ENCODE data around the gene TH.

Gene TH

DNA sequence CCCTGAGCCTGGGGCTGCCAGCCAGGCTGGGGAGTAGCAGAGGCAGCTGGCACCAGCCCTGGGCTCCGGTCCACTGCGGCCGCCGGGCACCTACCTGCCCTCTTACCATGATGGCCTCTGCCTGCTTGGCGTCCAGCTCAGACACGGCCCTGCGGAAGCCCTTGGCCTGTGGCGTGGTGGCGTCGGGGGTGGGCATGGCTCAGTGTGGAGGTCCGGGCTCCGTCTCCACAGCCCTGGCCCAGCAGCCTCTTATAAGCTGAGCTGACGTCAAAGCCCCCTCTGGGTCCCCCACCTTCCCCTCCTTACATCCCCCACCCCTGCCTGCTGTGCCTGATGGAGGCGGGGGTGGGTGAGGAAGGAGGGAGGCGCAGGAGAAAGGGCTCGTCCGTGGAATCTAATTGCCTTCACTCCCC lies at the start of gene TH:
Gene TH, minus strand, starts transcription at position 225 of the 413 bp plus-strand sequence. Its CDS starts 29 bp downstream, at position 196.
- no peak within 1 kb of the TSS for H3K4me3 ChIP-seq (ENCODE audit: low read depth, low read length)
- DNase-seq (ENCODE audit: low read depth), result no peak
- TF ChIP-seq, protein P1, sequence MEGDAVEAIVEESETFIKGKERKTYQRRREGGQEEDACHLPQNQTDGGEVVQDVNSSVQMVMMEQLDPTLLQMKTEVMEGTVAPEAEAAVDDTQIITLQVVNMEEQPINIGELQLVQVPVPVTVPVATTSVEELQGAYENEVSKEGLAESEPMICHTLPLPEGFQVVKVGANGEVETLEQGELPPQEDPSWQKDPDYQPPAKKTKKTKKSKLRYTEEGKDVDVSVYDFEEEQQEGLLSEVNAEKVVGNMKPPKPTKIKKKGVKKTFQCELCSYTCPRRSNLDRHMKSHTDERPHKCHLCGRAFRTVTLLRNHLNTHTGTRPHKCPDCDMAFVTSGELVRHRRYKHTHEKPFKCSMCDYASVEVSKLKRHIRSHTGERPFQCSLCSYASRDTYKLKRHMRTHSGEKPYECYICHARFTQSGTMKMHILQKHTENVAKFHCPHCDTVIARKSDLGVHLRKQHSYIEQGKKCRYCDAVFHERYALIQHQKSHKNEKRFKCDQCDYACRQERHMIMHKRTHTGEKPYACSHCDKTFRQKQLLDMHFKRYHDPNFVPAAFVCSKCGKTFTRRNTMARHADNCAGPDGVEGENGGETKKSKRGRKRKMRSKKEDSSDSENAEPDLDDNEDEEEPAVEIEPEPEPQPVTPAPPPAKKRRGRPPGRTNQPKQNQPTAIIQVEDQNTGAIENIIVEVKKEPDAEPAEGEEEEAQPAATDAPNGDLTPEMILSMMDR (IDR thresholded peaks at IDR 0.05; ENCODE audit: low read depth, low read length, missing control alignments), result no peak
- in situ Hi-C loops (cut with HindIII; ENCODE audit: low sequenced_read_pairs), result no loop called here

DNA sequence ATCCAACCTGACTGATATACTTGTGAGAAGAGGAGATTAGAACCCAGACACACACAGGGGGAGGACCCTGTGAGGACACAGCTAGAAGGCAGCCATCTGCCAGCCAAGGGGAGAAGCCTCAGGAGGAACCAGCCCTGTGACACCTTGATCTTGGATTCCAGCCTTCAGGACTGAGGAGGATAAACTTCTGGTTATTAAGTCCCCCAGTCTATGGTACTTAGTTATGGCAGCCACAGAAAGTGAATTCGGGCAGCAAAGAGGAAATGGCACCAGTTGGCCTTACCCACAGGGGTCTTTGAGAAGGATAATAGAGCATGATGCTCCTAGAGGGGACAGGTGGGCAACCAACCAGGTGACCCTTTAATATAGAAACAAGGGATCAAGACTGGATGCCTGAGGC lies 49.4 kb upstream of the TH start:
- TF ChIP-seq, protein P1 (IDR thresholded peaks at IDR 0.05; ENCODE audit: low read depth, low read length, missing control alignments), result no peak
- no peak for DNase-seq (ENCODE audit: low read depth)
- H3K4me3 ChIP-seq (ENCODE audit: low read depth, low read length), result no peak overlapping the region
- in situ Hi-C loops (cut with HindIII; ENCODE audit: low sequenced_read_pairs), result no loop called here

DNA sequence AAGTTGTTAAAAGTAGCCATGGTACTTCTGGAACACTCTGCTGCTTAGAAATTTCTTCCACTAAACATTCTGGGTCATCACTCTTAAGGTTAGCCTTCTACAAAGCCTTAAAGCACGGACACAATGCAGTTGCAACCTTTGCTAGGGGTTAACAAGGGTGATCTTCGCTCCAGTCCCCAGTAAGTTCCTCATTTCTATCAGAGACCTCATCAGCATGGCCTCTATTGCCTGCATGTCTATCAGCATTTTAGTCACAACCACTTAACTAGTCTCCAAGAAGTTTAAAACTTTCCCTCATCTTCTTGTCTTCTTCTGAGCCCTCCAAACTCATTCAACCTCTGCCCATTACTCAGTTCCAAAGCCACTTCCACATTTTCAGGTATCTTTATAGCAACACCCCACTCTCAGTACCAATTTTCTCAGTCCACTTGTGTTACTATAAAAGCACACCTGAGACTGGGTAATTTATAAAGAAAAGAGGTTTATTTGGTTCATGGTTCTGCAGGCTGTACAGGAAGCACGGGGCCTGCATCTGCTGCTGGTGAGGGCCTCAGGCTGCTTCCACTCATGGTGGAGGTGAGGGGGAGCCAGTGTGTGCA lies 48.7 kb upstream of the TH start:
- DNase-seq (ENCODE audit: low read depth), result no peak
- in situ Hi-C loops (cut with HindIII; ENCODE audit: low sequenced_read_pairs), result no loop called here
- TF ChIP-seq, protein P1 (IDR thresholded peaks at IDR 0.05; ENCODE audit: low read depth, low read length, missing control alignments), result no peak

DNA sequence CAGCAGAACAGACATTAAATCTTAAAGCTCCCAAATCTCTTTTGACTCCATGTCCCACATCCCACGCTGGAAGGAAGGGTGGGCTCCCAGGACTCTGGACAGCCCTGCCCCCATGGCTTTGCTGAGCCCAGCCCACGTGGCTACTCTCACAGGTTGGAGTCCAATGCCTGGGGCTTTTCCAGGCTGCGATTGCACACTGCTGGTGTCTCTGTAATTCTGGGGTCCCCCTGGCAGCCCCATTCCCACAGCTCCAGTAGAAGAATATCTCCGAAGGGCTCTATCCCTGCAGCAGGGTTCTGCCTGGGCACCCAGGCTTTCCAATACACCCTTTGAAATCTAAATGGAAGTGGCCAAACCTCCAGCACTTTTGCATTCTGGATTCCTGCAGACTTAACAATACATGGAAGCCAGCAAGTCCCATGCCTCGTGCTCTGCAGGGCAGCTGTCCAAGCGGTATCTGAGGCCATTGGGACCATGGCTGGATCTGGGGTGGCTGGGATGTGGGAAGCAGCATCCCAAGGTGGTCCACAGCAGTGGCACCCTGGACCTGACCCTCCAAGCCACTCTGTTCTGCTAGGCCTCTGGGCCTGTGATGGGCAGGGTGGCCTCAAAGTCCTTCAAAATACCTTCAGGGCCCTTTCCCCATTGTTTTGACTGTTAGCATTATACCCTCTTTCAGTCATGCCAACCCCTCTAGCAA lies 47.9 kb upstream of the TH start:
- in situ Hi-C loops (cut with HindIII; ENCODE audit: low sequenced_read_pairs), result loop anchor here (5.0 kb wide), 1 partner anchor 37 kb away; no protein-coding TSS in a partner anchor
- H3K4me3 ChIP-seq (ENCODE audit: low read depth, low read length), result no peak overlapping the region
- no peak for DNase-seq (ENCODE audit: low read depth)
- TF ChIP-seq, protein P1 (IDR thresholded peaks at IDR 0.05; ENCODE audit: low read depth, low read length, missing control alignments), result no peak

More for the DNA sequence above, 48.7 kb upstream of the TH start:
- H3K4me3 ChIP-seq (ENCODE audit: low read depth, low read length), result no peak overlapping the region

DNA sequence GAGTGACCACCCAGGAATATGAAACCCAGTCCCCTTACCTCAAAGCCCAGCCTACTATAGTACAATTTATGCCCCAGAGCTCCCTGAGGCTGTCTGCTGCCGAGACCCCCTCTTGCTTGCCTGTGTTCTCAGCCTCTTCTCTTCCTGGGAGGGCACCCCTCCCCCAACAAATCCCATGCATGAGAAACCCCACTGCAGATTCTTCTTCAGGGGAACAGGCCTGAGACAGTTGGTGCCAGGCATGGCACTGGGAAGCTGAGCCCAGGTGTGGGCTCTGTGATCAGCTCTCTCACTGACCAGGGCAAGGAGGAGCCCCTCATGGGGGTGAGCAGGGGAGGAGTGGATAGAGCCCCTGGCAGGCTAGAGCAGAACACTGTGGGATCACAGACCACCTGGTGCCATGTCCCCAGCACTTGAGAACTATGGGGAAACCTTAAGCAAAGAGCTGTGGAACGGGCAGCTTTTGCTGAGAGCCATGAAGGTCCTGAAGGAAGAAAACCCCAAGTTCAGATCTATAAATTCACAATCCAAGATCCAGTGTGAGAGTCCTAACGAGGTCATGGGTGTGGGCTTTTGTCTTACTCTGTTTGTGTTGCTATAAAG lies 46.5 kb upstream of the TH start:
- TF ChIP-seq, protein P1 (IDR thresholded peaks at IDR 0.05; ENCODE audit: low read depth, low read length, missing control alignments), result no peak
- DNase-seq (ENCODE audit: low read depth), result no peak
- in situ Hi-C loops (cut with HindIII; ENCODE audit: low sequenced_read_pairs), result loop anchor here (5.0 kb wide), 1 partner anchor 36 kb away; no protein-coding TSS in a partner anchor
- H3K4me3 ChIP-seq (ENCODE audit: low read depth, low read length), result no peak overlapping the region

DNA sequence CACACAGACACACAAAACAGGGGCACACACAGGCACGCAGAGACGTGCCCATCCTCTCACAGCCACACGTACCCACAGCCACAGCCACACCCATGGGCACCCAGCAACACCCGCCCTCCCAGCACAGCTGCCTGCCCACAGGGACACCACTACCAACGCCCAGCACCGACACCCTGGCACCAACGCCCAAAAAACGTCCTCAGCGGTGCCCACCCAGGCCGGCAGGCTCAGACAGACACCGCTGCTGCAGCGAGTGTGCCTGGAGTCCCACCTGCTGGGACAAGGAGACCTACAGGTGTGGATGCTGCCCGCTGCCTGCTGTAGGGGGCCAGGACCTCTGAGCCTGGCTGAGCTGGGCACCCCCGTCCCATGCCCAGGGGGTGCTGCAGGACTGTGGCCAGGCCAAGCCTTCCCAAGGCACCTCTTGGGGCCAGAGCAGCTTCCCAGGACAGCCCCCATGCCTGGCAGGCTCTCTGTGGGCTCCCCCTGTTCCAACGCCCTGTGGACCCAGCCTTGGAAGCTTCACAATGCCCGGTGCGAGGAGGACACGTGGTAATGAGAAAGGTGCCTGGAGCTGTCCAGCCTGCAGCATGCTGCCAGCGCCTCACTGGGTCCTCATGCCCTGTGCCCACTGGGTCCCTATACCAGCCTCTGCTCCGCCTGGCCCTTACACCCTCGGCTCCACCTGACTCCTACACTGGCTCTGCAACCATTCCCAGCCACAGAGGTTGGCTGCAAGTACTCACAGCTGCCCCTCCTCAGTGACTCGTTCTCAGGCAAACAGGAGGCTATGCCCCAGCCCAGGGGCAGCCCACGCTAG lies 45.8 kb upstream of the TH start:
- in situ Hi-C loops (cut with HindIII; ENCODE audit: low sequenced_read_pairs), result loop anchor here (5.0 kb wide), 1 partner anchor 35 kb away; no protein-coding TSS in a partner anchor
- no peak overlapping the region for H3K4me3 ChIP-seq (ENCODE audit: low read depth, low read length)
- TF ChIP-seq, protein P1 (IDR thresholded peaks at IDR 0.05; ENCODE audit: low read depth, low read length, missing control alignments), result no peak
- no peak for DNase-seq (ENCODE audit: low read depth)

All from astrocyte of the cerebellum (primary cell).